Stomach (tissue), 4 donors: ENCODE measurements around the gene BMP7.

Experiments used
- EP300 ChIP-seq: sonication (generic); formaldehyde crosslinking; IDR thresholded peaks from one replicate; pipeline ENCODE4 v1.6.1; 2017; ENCODE audit warnings: antibody characterized with exemption
- POLR2A ChIP-seq, 4 donors: fragments of 450-650 bp; IDR thresholded peaks; one replicate each; pipeline ENCODE4 v1.6.1; 2016; ENCODE audit warnings: antibody characterized with exemption in 4 of 4, control low read depth in 2 of 4, mild to moderate bottlenecking in 1 of 4, moderate library complexity in 1 of 4
- POLR2AphosphoS5 ChIP-seq, 3 donors: sonication (generic); formaldehyde crosslinking; IDR thresholded peaks; one replicate each; pipeline ENCODE4 v1.6.1; 2016; ENCODE audit warnings: antibody characterized with exemption in 3 of 3
- TF ChIP-seq, protein P1 (sequence below), 7 experiments: fragments of 450-650 bp in 4 of 7; fragments of 200-600 bp in 3 of 7; sonication (generic) in 3 of 7; IDR thresholded peaks; one replicate each; pipeline ENCODE4 v1.5.1; 2016 to 2019; ENCODE audit warnings: antibody characterized with exemption in 7 of 7, control low read depth in 2 of 7, mild to moderate bottlenecking in 1 of 7

DNA sequence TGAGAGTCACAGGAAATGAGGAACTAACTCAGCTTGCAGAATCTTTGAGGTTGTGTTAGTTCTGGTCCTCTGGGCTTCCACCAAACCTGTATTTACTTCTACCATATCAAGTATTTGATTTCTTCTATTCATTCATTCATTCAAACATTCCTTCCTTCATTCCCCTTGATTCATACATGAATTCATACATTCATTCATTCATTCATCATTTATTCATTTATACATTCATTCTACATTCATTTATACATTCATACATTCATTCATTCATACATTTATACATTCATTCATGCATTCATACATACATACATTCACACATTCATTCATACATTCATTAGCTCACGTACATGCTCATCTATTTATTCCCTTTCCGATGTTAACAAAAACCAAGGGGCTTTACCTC, 120.3 kb downstream of the BMP7 start:
- TF ChIP-seq EP300 (no peak), POLR2AphosphoS5 (IDR thresholded peaks at IDR 0.05) (no peak), POLR2A (IDR thresholded peaks at IDR 0.05) (no peak)
- TF ChIP-seq, protein P1, sequence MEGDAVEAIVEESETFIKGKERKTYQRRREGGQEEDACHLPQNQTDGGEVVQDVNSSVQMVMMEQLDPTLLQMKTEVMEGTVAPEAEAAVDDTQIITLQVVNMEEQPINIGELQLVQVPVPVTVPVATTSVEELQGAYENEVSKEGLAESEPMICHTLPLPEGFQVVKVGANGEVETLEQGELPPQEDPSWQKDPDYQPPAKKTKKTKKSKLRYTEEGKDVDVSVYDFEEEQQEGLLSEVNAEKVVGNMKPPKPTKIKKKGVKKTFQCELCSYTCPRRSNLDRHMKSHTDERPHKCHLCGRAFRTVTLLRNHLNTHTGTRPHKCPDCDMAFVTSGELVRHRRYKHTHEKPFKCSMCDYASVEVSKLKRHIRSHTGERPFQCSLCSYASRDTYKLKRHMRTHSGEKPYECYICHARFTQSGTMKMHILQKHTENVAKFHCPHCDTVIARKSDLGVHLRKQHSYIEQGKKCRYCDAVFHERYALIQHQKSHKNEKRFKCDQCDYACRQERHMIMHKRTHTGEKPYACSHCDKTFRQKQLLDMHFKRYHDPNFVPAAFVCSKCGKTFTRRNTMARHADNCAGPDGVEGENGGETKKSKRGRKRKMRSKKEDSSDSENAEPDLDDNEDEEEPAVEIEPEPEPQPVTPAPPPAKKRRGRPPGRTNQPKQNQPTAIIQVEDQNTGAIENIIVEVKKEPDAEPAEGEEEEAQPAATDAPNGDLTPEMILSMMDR (IDR thresholded peaks at IDR 0.05): no peak
